IPS-18a (cell line): ENCODE results near the gene DPM1.

Source experiments
- H3K27ac ChIP-seq: one replicate; pipeline ENCODE4 v1.5.1; 2013; ENCODE audit warnings: low read length
- H3K27me3 ChIP-seq: one replicate; pipeline ENCODE4 v1.6.1; 2013; ENCODE audit warnings: mild to moderate bottlenecking, low read length; ENCODE audit not compliant: control insufficient read depth, insufficient read depth
- H3K36me3 ChIP-seq: one replicate; pipeline ENCODE4 v1.6.1; 2013; ENCODE audit warnings: low read depth, low read length; ENCODE audit not compliant: control insufficient read depth
- H3K4me1 ChIP-seq: one replicate; pipeline ENCODE4 v1.6.1; 2013; ENCODE audit warnings: low read depth, low read length; ENCODE audit not compliant: control insufficient read depth
- H3K4me3 ChIP-seq: one replicate; pipeline ENCODE4 v1.5.1; 2013; ENCODE audit warnings: low read length
- H3K9ac ChIP-seq: one replicate; pipeline ENCODE4 v1.6.1; 2013; ENCODE audit warnings: mild to moderate bottlenecking, low read length, moderate library complexity
- H3K9me3 ChIP-seq: one replicate; pipeline ENCODE4 v1.6.1; 2013; ENCODE audit warnings: low read depth, low read length; ENCODE audit not compliant: control insufficient read depth

Gene DPM1

GRCh38 chr20:50977066-50978021 lies 19.0 kb upstream of the DPM1 start:
- no peaks in the 10 kb centered on the region for H3K4me1 ChIP-seq
- no peaks in the 10 kb centered on the region for H3K27me3 ChIP-seq
- no peak overlapping the region for H3K4me3 ChIP-seq
- no peaks in the 10 kb centered on the region for H3K9me3 ChIP-seq
- H3K36me3 ChIP-seq: no peaks in the 10 kb centered on the region
- H3K9ac ChIP-seq: no peak overlapping the region
- H3K27ac ChIP-seq: no peak overlapping the region

- H3K4me3 ChIP-seq: no peak overlapping the region
- H3K36me3 ChIP-seq: no peaks in the 10 kb centered on the region
- no peaks in the 10 kb centered on the region for H3K4me1 ChIP-seq
- no peak overlapping the region for H3K27ac ChIP-seq
- H3K9me3 ChIP-seq: no peaks in the 10 kb centered on the region
- H3K9ac ChIP-seq: no peak overlapping the region
- H3K27me3 ChIP-seq: no peaks in the 10 kb centered on the region
Observed at GRCh38 chr20:50975701-50976330, 17.5 kb upstream of the DPM1 start.

GRCh38 chr20:50969912-50970311 lies 11.6 kb upstream of the DPM1 start:
- no peaks in the 10 kb centered on the region for H3K4me1 ChIP-seq
- H3K9me3 ChIP-seq: no peaks in the 10 kb centered on the region
- no peaks in the 10 kb centered on the region for H3K36me3 ChIP-seq
- H3K27me3 ChIP-seq: no peaks in the 10 kb centered on the region
- no peak overlapping the region for H3K27ac ChIP-seq
- H3K4me3 ChIP-seq: no peak overlapping the region
- H3K9ac ChIP-seq: no peak overlapping the region

GRCh38 chr20:50969435-50969834 lies 11.1 kb upstream of the DPM1 start:
- H3K36me3 ChIP-seq: no peaks in the 10 kb centered on the region
- no peaks in the 10 kb centered on the region for H3K27me3 ChIP-seq
- no peak overlapping the region for H3K9ac ChIP-seq
- no peak overlapping the region for H3K27ac ChIP-seq
- no peak overlapping the region for H3K4me3 ChIP-seq
- H3K4me1 ChIP-seq: no peaks in the 10 kb centered on the region
- H3K9me3 ChIP-seq: no peaks in the 10 kb centered on the region

GRCh38 chr20:50968289-50968688 lies 10.0 kb upstream of the DPM1 start:
- Histone ChIP-seq H3K27ac (no peak overlapping the region), H3K27me3 (no peaks in the 10 kb centered on the region), H3K4me3 (no peak overlapping the region), H3K9ac (no peak overlapping the region), H3K4me1 (no peaks in the 10 kb centered on the region), H3K36me3 (no peaks in the 10 kb centered on the region), H3K9me3 (no peaks in the 10 kb centered on the region)

- H3K9ac ChIP-seq: no peak overlapping the region
- no peak overlapping the region for H3K27ac ChIP-seq
- H3K9me3 ChIP-seq: no peaks in the 10 kb centered on the region
- no peaks in the 10 kb centered on the region for H3K36me3 ChIP-seq
- no peak overlapping the region for H3K4me3 ChIP-seq
- H3K4me1 ChIP-seq: no peaks in the 10 kb centered on the region
- H3K27me3 ChIP-seq: no peaks in the 10 kb centered on the region
Observed at GRCh38 chr20:50967586-50967985, 9.3 kb upstream of the DPM1 start.

- Histone ChIP-seq H3K27me3 (no peaks in the 10 kb centered on the region), H3K36me3 (peaks cover 8% of the 10 kb centered on the region), H3K9ac (peak overlapping the region; percentile 94), H3K9me3 (no peaks in the 10 kb centered on the region), H3K4me1 (peaks cover 16% of the 10 kb centered on the region), H3K4me3 (peak overlapping the region; percentile 93), H3K27ac (no peak overlapping the region)
Observed at GRCh38 chr20:50959543-50960126, 1.3 kb upstream of the DPM1 start.

- Histone ChIP-seq H3K9ac (peak within 1 kb of the TSS; percentile 94), H3K9me3 (no peaks in the 10 kb centered on the region), H3K27ac (peak within 1 kb of the TSS; percentile 100), H3K4me1 (peaks cover 16% of the 10 kb centered on the region), H3K27me3 (no peaks in the 10 kb centered on the region), H3K36me3 (peaks cover 16% of the 10 kb centered on the region), H3K4me3 (peak within 1 kb of the TSS; percentile 93)
Observed at GRCh38 chr20:50958615-50959542, 547 bp upstream of the DPM1 start, which contains the start of gene MOCS3. Gene MOCS3 (plus strand): TSS chr20:50958818. CDS start chr20:50958843, 25 bp downstream.

GRCh38 chr20:50957276-50957675 lies 1.1 kb downstream of the DPM1 start:
- peaks cover 16% of the 10 kb centered on the region for H3K4me1 ChIP-seq
- H3K9me3 ChIP-seq: no peaks in the 10 kb centered on the region
- peak overlapping the region; percentile 94 for H3K9ac ChIP-seq
- H3K27ac ChIP-seq: no peak overlapping the region
- H3K36me3 ChIP-seq: peaks cover 27% of the 10 kb centered on the region
- H3K4me3 ChIP-seq: peak overlapping the region; percentile 93
- H3K27me3 ChIP-seq: no peaks in the 10 kb centered on the region

- Histone ChIP-seq H3K4me1 (peaks cover 9% of the 10 kb centered on the region), H3K9ac (no peak overlapping the region), H3K4me3 (no peak overlapping the region), H3K27me3 (no peaks in the 10 kb centered on the region), H3K36me3 (peaks cover 53% of the 10 kb centered on the region), H3K9me3 (no peaks in the 10 kb centered on the region), H3K27ac (no peak overlapping the region)
Observed at GRCh38 chr20:50953821-50954220, 4.5 kb downstream of the DPM1 start.

GRCh38 chr20:50953196-50953595 lies 5.1 kb downstream of the DPM1 start:
- H3K9me3 ChIP-seq: no peaks in the 10 kb centered on the region
- no peak overlapping the region for H3K9ac ChIP-seq
- no peak overlapping the region for H3K4me3 ChIP-seq
- H3K4me1 ChIP-seq: peaks cover 9% of the 10 kb centered on the region
- peaks cover 58% of the 10 kb centered on the region for H3K36me3 ChIP-seq
- H3K27ac ChIP-seq: no peak overlapping the region
- no peaks in the 10 kb centered on the region for H3K27me3 ChIP-seq
